H7 (cell line): ENCODE results near the gene NOS1AP. TPM values are rescaled to one million over a fixed set of nuclear protein-coding genes. Genes with fewer than 3 reads are reported as not detected.

Experiments
- DNase-seq: peaks from one replicate; pipeline ENCODE4 v3.0.0; 2012
- H3K27me3 ChIP-seq: 2 replicates; pipeline ENCODE4 v1.6.0; 2011; ENCODE audit warnings: mild to moderate bottlenecking, low read length; ENCODE audit not compliant: control insufficient read depth, insufficient read depth
- H3K36me3 ChIP-seq: replicated peaks from 2 replicates; pipeline ENCODE4 v1.5.1; 2011; ENCODE audit warnings: low read length; ENCODE audit not compliant: control insufficient read depth, insufficient read depth
- H3K4me3 ChIP-seq: 2 replicates; pipeline ENCODE4 v1.5.1; 2011; ENCODE audit warnings: low read depth, mild to moderate bottlenecking, control low read depth, low read length, moderate library complexity; ENCODE audit not compliant: insufficient read depth
- total RNA-seq: library from RNA; depleted of rRNA; stranded (reverse); fragments of >200 nt; shearing (Covaris generic); gene quantifications from 2 replicates; pipeline ENCODE4 v1.2.3, GENCODE V29; 2014; rRNA removed

The NOS1AP gene
- total RNA-seq, result 5.4 and 5.6 TPM in 2 replicates

DNA sequence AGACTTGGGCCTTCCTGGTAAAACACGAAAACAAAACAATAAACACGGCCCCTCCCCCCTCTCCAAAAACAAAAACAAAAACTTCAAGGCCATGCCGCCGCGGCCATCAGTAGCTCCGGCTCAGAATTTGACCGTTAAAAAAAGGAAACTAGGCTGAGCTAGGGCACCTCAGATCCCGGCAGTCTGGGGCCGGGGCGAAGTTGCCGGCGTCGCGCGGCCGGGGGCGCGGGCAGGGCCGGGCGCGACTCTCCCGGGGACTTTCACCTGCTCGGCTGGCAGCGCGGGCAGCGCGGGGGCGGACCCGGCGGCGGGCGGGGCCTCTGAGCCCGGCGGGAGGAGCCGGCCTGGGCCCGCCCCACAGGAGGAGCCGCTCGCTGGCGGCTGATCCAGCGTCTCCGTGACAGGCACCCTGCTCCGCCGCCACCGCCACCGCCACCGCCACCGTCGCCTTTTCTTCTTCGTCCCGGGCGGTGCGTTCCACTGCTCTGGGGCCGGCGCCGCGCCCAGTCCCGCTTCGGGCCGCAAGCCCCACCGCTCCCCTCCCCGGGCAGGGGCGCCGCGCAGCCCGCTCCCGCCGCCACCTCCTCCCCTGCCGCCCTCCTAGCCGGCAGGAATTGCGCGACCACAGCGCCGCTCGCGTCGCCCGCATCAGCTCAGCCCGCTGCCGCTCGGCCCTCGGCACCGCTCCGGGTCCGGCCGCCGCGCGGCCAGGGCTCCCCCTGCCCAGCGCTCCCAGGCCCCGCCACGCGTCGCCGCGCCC, at the start of gene NOS1AP:
Gene NOS1AP (plus strand): TSS at position 358 of the 760 bp plus-strand sequence. CDS start 487 bp downstream, outside the sequence.
- DNase-seq, result peak; percentile 95
- H3K27me3 ChIP-seq, result peaks cover 3% of the 10 kb centered on the region
- peak within 1 kb of the TSS; percentile 79 for H3K4me3 ChIP-seq
- no peaks in the 10 kb centered on the region for H3K36me3 ChIP-seq

DNA sequence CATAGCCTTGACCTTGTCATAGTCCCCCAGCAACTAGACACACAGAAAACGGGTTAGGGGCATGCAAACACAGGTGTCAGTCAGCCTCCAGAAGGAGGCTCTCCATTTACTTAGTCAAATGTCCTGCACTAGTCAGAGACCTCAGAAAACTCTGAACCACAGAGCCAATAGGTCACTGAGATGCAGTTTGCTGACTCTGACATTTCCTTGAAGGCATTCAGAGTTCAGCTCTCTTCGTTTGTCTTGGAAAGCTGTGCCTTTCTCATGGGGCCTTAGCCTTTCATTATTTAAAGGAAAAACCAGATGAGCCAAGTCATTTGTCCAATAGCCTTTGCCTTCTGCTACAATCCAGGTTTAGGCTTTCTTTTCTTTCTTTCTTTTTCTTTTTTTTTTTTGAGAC, 49.3 kb upstream of the NOS1AP start:
- Histone ChIP-seq H3K4me3 (no peak overlapping the region), H3K27me3 (peaks cover 34% of the 10 kb centered on the region), H3K36me3 (no peaks in the 10 kb centered on the region)
- no peak for DNase-seq

DNA sequence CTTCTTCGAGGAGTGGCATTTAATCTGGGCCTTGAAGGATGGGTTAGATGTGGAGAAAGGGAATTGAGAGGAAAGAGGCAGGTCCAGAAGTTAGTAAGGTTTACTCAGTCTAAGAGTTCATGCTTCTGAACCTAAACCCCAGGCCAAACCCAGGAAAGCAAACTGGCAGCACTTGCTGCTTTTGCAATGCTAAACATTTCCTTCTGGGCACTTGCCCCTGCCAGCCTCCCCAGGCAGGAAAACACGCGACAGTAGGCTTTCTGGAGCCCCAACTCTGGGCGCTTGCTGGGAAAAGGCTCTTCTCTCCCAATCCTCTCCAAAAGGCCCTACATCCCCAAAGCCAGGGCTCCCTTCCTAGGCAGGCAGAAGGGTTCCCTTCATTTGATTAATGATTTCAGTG, 48.4 kb upstream of the NOS1AP start:
- peaks cover 43% of the 10 kb centered on the region for H3K27me3 ChIP-seq
- no peak overlapping the region for H3K4me3 ChIP-seq
- DNase-seq, result no peak
- H3K36me3 ChIP-seq, result no peaks in the 10 kb centered on the region

DNA sequence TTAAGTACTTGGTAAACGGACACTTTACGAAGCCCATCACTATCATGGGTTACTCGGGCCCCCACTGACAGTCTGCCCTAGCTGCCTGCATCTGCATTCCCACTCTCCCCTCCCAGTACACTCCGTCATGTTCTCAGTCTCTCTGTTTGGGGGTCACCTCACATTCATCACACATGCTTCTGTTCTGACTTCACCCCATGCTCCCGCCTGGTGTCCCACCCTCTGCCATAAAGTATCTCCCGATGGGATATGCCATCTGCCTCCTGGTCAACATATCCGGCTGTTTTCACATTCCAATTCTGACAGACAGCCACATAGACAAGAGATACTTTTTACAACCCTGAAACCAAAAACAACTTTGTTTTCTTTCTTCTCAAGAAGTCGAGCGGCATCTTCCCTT, 46.9 kb upstream of the NOS1AP start:
- no peak for DNase-seq
- H3K36me3 ChIP-seq, result no peaks in the 10 kb centered on the region
- H3K4me3 ChIP-seq, result no peak overlapping the region
- peaks cover 52% of the 10 kb centered on the region for H3K27me3 ChIP-seq

DNA sequence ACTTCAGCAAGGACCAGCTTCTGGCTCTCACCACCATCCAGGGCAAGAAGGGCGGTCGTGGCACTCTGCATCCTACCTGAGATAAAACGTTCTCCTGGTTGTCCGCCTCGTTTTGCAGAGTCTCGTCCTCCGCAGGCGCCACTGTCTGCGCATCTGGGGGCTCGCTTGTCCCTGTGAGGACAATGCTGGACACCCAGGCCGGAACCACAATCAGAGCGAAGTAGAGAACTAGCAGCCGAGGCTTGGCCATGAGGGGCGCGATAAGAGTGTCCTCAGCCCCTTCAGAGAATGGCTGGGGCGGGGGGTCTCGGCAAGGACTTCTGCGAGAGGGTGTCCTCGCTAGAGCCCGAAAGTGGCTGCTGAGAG, 46.3 kb upstream of the NOS1AP start:
- Histone ChIP-seq H3K36me3 (no peaks in the 10 kb centered on the region), H3K27me3 (peaks cover 52% of the 10 kb centered on the region), H3K4me3 (peak overlapping the region; percentile 67)
- DNase-seq, result no peak

DNA sequence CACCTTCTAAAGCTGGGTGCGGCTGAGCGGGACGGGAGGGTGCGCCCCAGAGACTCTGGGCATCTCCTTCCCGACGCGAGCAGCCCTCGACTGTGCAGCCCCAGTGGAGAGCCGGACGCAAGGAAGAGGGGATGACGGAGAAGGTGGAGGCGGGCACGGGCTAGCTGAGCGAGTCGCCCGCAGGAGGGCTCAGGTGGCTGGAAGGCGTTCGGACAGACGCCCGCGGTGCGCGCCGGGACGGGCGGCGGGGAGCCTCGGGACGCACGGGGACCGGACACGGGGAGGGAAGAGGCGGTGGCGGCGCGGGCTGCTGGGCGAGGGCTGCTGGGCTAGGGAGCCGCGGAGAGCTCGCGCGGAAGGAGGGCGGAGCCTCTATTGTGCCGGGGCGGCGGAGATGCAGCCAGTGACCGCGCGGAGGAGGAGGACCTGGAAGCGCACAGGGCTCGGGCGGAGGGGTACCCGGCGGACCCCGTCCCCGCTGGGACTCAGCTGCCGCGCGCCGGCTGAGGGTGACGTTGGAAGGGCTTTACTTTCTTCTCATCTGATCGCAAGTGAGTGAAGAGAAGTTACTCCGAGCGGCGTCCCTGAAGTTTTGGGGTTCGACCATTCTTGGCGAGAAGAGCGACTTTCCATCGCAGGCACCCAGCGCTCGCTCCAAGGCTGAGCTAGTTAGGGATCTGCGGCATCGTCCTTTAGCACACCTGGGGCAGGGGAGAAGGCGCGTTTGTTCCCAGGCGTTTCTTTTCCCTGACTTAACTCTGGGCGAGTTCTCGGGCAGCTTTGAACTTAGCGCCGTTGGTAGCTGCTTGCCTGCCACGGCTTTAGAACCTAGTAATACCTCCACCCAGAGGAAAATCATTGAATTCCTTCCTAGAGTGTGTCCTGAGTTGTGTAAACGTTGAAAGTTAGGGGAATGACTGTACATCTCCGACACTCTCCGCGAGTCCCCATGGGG, 45.7 kb upstream of the NOS1AP start, which contains the start of gene OLFML2B:
Gene OLFML2B (minus strand): TSS at position 323 of the 955 bp plus-strand sequence. CDS start 439 bp downstream, outside the sequence.
- Histone ChIP-seq H3K27me3 (peaks cover 52% of the 10 kb centered on the region), H3K36me3 (no peaks in the 10 kb centered on the region), H3K4me3 (peak within 1 kb of the TSS; percentile 67)
- peak; percentile 93 for DNase-seq

DNA sequence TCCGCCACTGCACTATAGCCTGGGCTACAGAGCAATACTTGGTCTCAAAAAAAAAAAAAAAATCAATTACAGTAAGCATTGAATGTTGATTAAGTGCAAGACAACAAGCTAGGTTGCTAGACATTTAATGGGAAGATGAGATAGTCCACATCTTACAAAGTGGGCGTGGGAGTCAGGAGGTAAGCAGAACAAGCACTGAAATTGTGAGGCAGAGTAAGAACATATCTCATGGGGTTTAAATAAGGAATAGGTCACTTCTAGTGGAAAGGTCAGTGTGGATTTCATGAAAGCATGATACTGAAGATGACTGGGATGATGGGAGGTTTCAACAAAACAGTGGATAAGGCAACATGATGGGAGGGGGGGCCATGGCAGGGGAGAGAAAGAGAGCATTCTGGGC, 44.0 kb upstream of the NOS1AP start:
- Histone ChIP-seq H3K27me3 (peaks cover 50% of the 10 kb centered on the region), H3K36me3 (no peaks in the 10 kb centered on the region), H3K4me3 (no peak overlapping the region)
- no peak for DNase-seq

DNA sequence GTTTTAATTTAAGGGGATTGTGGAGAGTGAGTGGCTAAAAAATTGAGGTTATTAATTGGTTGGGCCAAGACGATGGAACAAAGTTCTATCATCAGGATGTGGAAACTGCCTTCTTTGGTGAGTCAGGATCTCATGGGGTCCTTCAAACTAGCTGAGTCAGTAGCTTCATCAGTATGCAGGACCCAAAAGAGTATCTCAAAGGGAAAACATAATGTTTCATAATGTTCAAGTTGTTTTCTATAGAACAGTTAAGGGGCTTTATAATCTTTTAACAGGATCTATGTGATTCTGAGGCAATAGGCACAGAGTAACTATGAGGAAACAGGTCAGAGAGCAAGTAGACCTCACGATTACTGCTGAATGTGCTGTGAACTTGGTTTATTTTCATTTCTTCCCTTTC, 42.6 kb upstream of the NOS1AP start:
- Histone ChIP-seq H3K4me3 (no peak overlapping the region), H3K27me3 (peaks cover 49% of the 10 kb centered on the region), H3K36me3 (no peaks in the 10 kb centered on the region)
- no peak for DNase-seq

DNA sequence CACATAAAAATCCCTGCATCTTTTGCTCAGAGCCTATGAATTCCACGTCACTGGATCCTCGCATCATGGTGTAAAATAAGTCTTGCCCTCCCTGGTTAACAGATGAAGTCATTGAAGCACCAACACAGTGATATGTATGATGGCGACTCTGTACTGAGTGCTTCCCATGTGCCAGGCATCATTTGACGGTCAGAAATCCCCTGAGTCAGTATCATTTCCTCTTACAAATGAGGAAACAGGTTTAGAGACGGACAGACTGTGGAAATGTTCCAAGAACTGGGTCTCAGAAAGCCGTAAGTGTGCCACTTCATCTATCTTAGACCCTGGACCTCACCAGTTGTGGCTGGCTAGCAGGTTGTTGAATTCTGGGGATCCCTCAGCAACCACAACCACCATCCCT, 40.8 kb upstream of the NOS1AP start:
- no peaks in the 10 kb centered on the region for H3K36me3 ChIP-seq
- H3K4me3 ChIP-seq, result no peak overlapping the region
- peaks cover 34% of the 10 kb centered on the region for H3K27me3 ChIP-seq
- DNase-seq, result no peak

DNA sequence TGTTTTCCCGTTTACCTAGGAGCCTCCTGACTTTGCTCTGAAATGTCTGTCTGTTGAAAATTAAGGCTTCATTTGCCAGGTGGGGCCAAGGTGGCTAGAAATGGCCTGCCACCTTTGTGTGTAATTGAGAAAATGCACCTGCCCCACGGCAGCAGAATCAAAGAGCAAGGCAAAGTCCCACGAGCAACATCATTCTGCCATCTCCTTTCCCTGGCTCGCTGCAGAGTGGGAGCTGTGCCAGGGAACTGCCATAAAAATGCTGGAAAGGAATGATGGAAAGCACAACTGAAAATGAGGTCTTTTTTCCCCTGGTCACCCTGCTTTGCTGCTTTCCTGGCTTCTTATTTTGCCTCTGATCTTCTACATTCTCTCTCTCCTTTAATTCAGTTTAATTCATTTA, 40.3 kb upstream of the NOS1AP start:
- no peak overlapping the region for H3K4me3 ChIP-seq
- H3K36me3 ChIP-seq, result no peaks in the 10 kb centered on the region
- no peak for DNase-seq
- peaks cover 29% of the 10 kb centered on the region for H3K27me3 ChIP-seq

DNA sequence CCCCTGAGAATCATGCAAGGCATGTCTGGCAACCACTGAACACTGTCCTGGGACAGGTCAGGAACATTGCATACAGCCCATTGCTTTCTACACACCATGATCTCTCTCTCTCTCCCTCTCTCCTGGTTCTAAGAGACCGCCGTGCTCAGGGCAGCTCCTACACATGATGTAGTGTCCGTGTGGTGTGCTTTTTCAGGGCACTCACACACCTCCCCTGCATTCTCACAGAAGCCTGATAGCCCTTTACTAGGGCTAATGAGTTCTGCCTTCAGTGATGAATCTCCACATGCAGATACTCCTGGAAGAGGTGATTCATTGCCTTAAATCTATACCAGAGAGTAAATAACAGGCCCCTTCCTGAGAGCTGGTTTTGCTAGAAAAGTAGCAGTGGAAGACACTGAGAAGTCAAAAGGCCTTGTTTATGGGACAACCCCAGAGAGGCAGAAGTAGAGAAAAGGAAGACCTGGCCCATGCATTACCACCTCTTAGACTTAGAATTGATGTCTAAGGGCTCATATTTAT, 38.7 kb upstream of the NOS1AP start:
- Histone ChIP-seq H3K4me3 (no peak overlapping the region), H3K27me3 (peaks cover 13% of the 10 kb centered on the region), H3K36me3 (no peaks in the 10 kb centered on the region)
- no peak for DNase-seq

DNA sequence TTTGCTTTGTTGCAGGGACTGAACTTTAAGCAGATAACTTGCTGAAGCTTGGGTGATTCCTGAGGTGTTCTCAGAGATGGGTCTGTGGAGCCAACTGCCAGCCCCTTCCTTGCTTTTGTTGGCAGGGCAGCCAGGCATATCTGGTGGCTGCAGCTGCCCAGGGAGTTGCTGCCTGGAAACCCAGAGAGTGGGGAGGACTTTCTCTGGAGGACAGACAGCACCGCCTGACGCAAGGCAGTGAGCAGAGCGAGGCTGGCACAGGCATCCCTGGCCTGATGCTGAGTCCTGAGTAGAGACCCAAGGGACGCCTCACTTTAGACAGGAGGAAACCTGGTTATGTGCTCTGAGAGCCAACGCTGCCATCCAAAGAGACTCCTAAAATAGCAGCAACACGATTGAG, 36.1 kb upstream of the NOS1AP start:
- no peak for DNase-seq
- Histone ChIP-seq H3K27me3 (peaks cover 2% of the 10 kb centered on the region; the same call in 1 of the 2 replicates), H3K4me3 (no peak overlapping the region), H3K36me3 (no peaks in the 10 kb centered on the region)

DNA sequence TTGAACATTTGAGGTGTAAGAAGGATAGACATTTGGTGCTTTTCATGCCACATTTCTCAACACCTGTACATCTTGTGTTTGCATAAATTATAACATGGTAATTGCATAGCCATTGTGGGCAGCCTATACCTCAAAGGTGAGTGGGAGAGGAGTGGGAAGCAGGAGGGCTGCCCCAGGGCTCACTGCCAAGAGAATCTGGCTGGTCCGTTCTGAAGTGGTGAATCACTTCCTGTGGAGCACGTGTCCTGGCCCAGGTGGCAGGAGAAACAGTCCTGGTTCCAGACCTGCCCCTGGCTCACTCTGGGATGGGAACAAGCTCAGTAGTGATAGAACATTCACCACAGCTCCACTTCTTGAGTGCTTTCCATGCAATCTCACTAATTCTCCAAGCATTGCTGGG, 34.2 kb upstream of the NOS1AP start:
- H3K4me3 ChIP-seq, result no peak overlapping the region
- H3K27me3 ChIP-seq, result no peaks in the 10 kb centered on the region; the same call in 1 of the 2 replicates
- H3K36me3 ChIP-seq, result no peaks in the 10 kb centered on the region
- DNase-seq, result no peak

DNA sequence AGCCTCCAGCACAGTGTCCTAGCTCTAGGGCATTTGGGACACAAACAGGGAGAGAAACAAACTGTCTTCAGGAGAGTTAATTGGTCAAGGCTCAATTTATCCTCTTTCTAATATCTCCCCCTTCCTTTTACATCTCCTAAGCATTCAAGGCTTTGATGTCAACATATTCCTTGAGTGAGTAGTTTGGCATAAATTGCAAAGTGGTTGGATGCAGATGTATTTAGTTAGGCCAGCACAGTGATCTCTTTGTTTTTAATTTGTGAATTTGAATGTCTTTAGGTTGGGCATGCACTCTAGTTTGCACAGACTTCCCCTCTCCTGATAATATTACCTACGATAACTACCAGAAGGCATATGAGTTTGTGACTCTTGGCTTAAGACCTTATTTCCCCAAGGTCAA, 33.3 kb upstream of the NOS1AP start:
- no peak overlapping the region for H3K4me3 ChIP-seq
- H3K36me3 ChIP-seq, result no peaks in the 10 kb centered on the region
- H3K27me3 ChIP-seq, result no peaks in the 10 kb centered on the region; the same call in 1 of the 2 replicates
- DNase-seq, result no peak
